OCI-LY7 (cell line): ENCODE results near the gene PATL1. TPM values are rescaled to one million over a fixed set of nuclear protein-coding genes. Genes with fewer than 3 reads are reported as not detected.
"Not testable (repeated sequence)": the region's sequence is repeated elsewhere in the genome, so short reads cannot be mapped to it uniquely, and the experiment has no call there.

Source experiments
- BruUV-seq: library from RNA; stranded (reverse); fragments of 400-500 nt; replicated peaks from 2 replicates; lab custom pipeline; 2021; lab: Mats Ljungman, UMichigan
- CTCF ChIA-PET: fragments of 300-600 bp; sonication (Branson Sonifier 250); formaldehyde crosslinking; loops from one replicate; lab custom pipeline; 2022; ENCODE audit warnings: antibody characterized with exemption; ENCODE audit not compliant: unreplicated experiment; lab: Charles Lee
- POLR2A ChIA-PET: fragments of 300-600 bp; sonication (Branson Sonifier 250); formaldehyde crosslinking; loops from one replicate; lab custom pipeline; 2022; ENCODE audit warnings: antibody characterized with exemption; lab: Charles Lee
- DNase-seq: peaks from one replicate; pipeline ENCODE4 v3.0.0-alpha.2; 2015; ENCODE audit warnings: low spot score
- H2AFZ ChIP-seq: fragments of 200-600 bp; sonication (generic), shearing (Covaris generic); 2 replicates; pipeline ENCODE4 v1.6.1; 2014; ENCODE audit warnings: mild to moderate bottlenecking, antibody characterized with exemption, low read length, moderate library complexity
- H3K27ac ChIP-seq: fragments of 200-600 bp; sonication (generic); 2 replicates; pipeline ENCODE4 v1.5.1; 2014; ENCODE audit warnings: mixed run types, low read depth, mild to moderate bottlenecking, moderate library complexity, low read length, inconsistent platforms; ENCODE audit not compliant: poor library complexity, severe bottlenecking
- H3K36me3 ChIP-seq: fragments of 200-600 bp; sonication (generic); 2 replicates; pipeline ENCODE4 v1.6.1; 2014; ENCODE audit warnings: mild to moderate bottlenecking, antibody characterized with exemption, low read length, moderate library complexity, mixed read lengths; ENCODE audit not compliant: insufficient read depth
- H3K4me1 ChIP-seq: fragments of 200-600 bp; sonication (generic); 2 replicates; pipeline ENCODE4 v1.5.1; 2014; ENCODE audit warnings: mild to moderate bottlenecking, low read length; ENCODE audit not compliant: insufficient read depth, poor library complexity, severe bottlenecking
- H3K4me2 ChIP-seq: fragments of 200-600 bp; sonication (generic); 2 replicates; pipeline ENCODE4 v1.6.1; 2014; ENCODE audit warnings: mild to moderate bottlenecking, low read length
- H3K4me3 ChIP-seq: fragments of 200-600 bp; sonication (generic); 2 replicates; pipeline ENCODE4 v1.5.1; 2014; ENCODE audit warnings: mild to moderate bottlenecking, low read depth, low read length; ENCODE audit not compliant: poor library complexity, severe bottlenecking
- H3K79me2 ChIP-seq: fragments of 200-600 bp; sonication (generic); 2 replicates; pipeline ENCODE4 v1.6.1; 2016; ENCODE audit warnings: low read depth, mild to moderate bottlenecking, low read length, moderate library complexity, mixed read lengths; ENCODE audit not compliant: insufficient read depth
- H3K9me2 ChIP-seq: fragments of 200-600 bp; sonication (generic); 2 replicates; pipeline ENCODE4 v1.6.1; 2016; ENCODE audit warnings: mild to moderate bottlenecking, low read length, mixed read lengths; ENCODE audit not compliant: insufficient read depth
- H3K9me3 ChIP-seq: fragments of 200-600 bp; sonication (generic); 2 replicates; pipeline ENCODE4 v1.6.1; 2014; ENCODE audit warnings: mild to moderate bottlenecking, mixed run types, low read length, mixed read lengths
- H4K20me1 ChIP-seq: fragments of 200-600 bp; sonication (generic); 2 replicates; pipeline ENCODE4 v1.6.1; 2014; ENCODE audit warnings: mild to moderate bottlenecking, antibody characterized with exemption, low read length, moderate library complexity, mixed read lengths; ENCODE audit not compliant: insufficient read depth
- CTCF ChIP-seq: fragments of 200-600 bp; sonication (generic); conservative IDR thresholded peaks from 2 replicates; pipeline ENCODE4 v1.5.1; 2014; ENCODE audit warnings: mild to moderate bottlenecking, antibody characterized with exemption, low read length, moderate library complexity, mixed read lengths
- EZH2phosphoT487 ChIP-seq: fragments of 200-600 bp; sonication (generic); IDR thresholded peaks from 2 replicates; pipeline ENCODE4 v1.6.1; 2018; ENCODE audit warnings: low read depth, borderline replicate concordance, mild to moderate bottlenecking, mixed run types, antibody characterized with exemption, low read length, moderate library complexity, mixed read lengths
- intact Hi-C: fragments of 100-400 bp; cut with micrococcal nuclease; formaldehyde crosslinking; loops from one replicate; pipeline ENCODE4 v1.10.0; 2022; ENCODE audit not compliant: unreplicated experiment
- total RNA-seq, 2 experiments: library from RNA; depleted of rRNA in 1 of 2; stranded (reverse); fragments of >200 nt in 1 of 2; shearing (Covaris generic) in 1 of 2; gene quantifications; 2 replicates each; pipeline ENCODE4 v1.2.3, GENCODE V29; 2014 to 2022

PATL1 gene
- total RNA-seq, 2 experiments from 2014 or later, result 15.2 to 46.3 TPM

GRCh38 chr11:59691156-59691555 lies 22.3 kb upstream of the PATL1 start:
- H3K4me1 ChIP-seq, result no peaks in the 10 kb centered on the region
- H3K9me3 ChIP-seq, result peaks cover 8% of the 10 kb centered on the region
- no peak overlapping the region for H3K4me2 ChIP-seq
- no peaks in the 10 kb centered on the region for H3K9me2 ChIP-seq
- H3K36me3 ChIP-seq, result no peaks in the 10 kb centered on the region
- H4K20me1 ChIP-seq, result no peaks in the 10 kb centered on the region
- no peak for TF ChIP-seq EZH2phosphoT487
- no peak for TF ChIP-seq CTCF
- H3K4me3 ChIP-seq, result no peak overlapping the region
- H3K79me2 ChIP-seq, result no peaks in the 10 kb centered on the region
- no peak overlapping the region for H2AFZ ChIP-seq
- CTCF ChIA-PET, result no interaction called here
- no peak overlapping the region for H3K27ac ChIP-seq
- no peak for DNase-seq
- POLR2A ChIA-PET, result interaction anchor here (0.6 kb wide), 2 partner anchors 114 to 392 kb away, joined by 4 to 9 read pairs; no protein-coding TSS in a partner anchor
- BruUV-seq, result no TSS peak
- intact Hi-C loops, result no loop called here

GRCh38 chr11:59689015-59689414 lies 20.2 kb upstream of the PATL1 start:
- Histone ChIP-seq H3K4me3 (no peak overlapping the region), H3K36me3 (no peaks in the 10 kb centered on the region), H3K9me3 (peaks cover 8% of the 10 kb centered on the region), H2AFZ (no peak overlapping the region), H4K20me1 (no peaks in the 10 kb centered on the region), H3K9me2 (no peaks in the 10 kb centered on the region), H3K79me2 (no peaks in the 10 kb centered on the region), H3K4me2 (no peak overlapping the region), H3K4me1 (no peaks in the 10 kb centered on the region), H3K27ac (no peak overlapping the region)
- TF ChIP-seq CTCF (no peak), EZH2phosphoT487 (no peak)
- intact Hi-C loops, result loop anchor here (10.0 kb wide), 1 partner anchor 254 kb away; the partner anchor contains the start of gene OR5A1
- BruUV-seq, result no TSS peak
- DNase-seq, result no peak
- POLR2A ChIA-PET, result interaction anchor here (0.6 to 1.0 kb wide), 2 partner anchors 48 to 80 kb away, joined by 3 to 5 read pairs; no protein-coding TSS in a partner anchor
- CTCF ChIA-PET, result no interaction called here

GRCh38 chr11:59681260-59681725 lies 12.5 kb upstream of the PATL1 start:
- H3K79me2 ChIP-seq, H3K4me3 ChIP-seq, H3K4me2 ChIP-seq, H4K20me1 ChIP-seq, CTCF ChIA-PET, H3K9me3 ChIP-seq, BruUV-seq, H3K4me1 ChIP-seq, H3K36me3 ChIP-seq, H3K9me2 ChIP-seq, H2AFZ ChIP-seq, POLR2A ChIA-PET, DNase-seq, H3K27ac ChIP-seq: not testable (repeated sequence)
- intact Hi-C loops, result loop anchor here (10.0 kb wide), 1 partner anchor 246 kb away; the partner anchor contains the start of gene OR5A1
